Measurements from ENCODE around the gene DPF3.
A peak's percentile ranks its signal among the peaks of the same experiment; 100 is the strongest.

DPF3 gene

DNA sequence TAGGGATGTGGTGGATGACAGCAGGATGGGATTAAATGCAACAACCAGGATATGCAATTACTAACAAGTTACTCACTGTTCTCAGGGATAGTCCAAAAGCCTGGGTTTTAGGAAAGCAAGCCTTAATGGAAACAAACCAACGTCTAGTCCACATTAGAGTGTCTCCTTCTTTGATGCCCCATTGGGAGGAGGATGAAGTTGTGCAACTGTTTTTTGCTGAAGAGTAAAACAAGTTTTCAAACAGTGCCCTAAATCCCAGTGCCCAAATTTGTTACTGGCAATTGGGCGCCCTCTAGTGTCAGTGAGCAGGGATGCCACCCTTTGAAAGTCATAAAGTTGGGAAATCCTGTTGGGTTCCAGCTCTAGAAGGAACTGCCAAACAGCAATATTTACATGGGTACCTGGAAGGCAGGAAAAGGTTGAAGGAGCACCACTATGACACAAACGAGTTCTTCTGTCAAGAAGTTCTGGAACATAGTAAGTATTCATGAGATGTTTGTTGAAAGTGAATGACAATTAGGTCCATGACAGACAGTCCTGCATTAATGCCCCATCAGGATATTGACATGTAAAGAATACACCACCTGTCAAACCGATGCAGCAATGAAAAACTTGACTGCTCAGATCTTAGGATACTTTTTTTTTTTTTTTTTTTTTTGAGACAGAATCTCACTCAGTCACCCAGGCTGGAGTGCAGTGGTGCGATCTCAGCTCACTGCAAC is 11.1 kb upstream of the DPF3 start:
- DNase-seq (ENCODE audit: low spot score), result peak; percentile 60

DNA sequence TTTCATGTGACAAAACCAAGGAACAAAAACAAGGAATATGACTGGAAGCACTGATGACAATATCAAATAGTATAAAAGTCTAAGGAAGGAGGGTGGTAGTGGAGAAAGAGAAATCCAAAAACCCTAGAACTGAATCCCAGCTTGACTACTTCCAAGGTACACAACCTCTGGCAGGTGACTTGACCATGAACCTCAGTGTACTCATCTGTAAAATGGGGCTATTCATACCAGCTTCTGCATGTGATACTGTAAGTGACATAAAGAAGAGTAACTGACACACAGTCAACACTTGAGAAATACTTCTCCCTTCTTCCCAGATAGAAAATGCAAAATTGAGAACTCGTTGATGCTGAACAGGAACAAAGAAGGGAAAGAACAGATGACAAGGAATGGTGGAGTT is 10.3 kb upstream of the DPF3 start:
- no peak for DNase-seq (ENCODE audit: low spot score)

- DNase-seq (ENCODE audit: low spot score), result no peak
These were observed 9.8 kb upstream of the DPF3 start for GRCh38 chr14:72903716-72904115.

DNA sequence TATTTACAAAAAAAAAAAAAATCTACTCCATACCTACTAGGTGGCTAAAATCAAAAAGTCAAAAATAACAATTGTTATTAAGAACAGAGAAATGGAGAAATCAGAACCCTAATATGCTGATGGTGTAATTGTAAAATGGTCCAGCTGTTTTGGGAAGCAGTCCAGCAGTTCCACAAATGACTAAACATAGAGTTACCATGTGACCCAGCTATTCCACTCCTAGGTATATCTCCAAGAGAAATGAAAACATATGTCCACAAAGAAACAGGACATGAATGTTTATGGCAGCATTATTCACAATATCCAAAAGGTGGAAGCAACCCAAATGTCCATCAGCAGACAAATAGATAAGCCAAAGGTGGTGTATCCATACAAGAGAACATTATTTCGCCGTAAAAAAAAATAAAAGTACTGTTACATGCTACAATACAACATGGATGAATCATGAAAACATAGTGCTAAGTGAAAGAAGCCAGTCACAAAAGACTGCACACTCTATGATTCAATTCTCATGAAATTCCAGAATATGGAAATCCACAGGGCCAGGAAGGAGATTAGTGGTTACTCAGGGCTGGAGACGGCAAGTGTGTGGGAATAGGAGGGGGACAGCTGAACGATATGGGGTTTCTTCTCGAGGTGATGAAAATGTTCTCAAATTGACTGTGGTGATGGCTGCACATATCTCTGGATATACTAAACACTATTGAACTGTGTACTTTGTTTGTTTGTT is 9.1 kb upstream of the DPF3 start:
- no peak for DNase-seq (ENCODE audit: low spot score)

DNA sequence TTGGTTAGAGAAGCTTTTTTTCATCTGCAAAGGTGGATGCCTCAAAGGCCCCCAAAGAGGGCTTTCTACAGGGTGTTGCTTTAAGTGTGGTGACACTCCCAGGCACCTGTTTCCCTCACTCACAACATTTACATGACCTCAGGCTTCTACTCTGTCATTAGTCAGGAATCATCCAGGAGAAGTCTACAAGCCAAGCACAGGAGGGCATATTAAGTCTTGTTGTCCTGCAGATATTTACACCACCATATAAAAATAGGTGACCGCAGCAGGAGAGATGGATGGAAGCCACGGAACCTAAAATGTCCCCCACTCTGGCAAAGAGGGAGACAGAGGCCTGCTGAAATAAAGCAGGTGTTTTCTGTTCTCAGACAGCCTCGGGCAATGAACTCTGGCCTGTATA is 7.5 kb upstream of the DPF3 start:
- no peak for DNase-seq (ENCODE audit: low spot score)

DNA sequence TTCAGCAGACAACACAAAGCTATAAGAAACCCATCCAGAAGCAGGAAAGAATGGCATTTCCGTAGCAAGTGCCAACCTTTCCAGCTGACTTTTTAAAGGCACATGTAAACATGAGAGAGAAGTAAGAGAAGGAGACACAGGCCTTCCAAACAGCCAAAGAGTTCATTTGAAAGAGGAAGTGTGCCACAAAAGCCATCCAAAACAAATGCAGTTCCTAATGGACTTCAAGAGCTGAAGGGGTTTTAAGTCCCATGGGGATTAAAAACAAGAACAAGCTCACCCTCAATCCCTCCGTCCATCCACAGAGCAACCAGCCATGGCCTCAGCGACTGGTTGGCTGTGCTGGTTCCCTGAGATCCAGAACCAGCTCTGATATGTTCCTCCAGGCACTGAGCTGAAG is 4.5 kb upstream of the DPF3 start:
- DNase-seq (ENCODE audit: low spot score), result no peak

- no peak for DNase-seq (ENCODE audit: low spot score)
These were observed 900 bp upstream of the DPF3 start for GRCh38 chr14:72894623-72895378.

- DNase-seq (ENCODE audit: low spot score), result no peak
These were observed 372 bp upstream of the DPF3 start for GRCh38 chr14:72894323-72894622.

DNA sequence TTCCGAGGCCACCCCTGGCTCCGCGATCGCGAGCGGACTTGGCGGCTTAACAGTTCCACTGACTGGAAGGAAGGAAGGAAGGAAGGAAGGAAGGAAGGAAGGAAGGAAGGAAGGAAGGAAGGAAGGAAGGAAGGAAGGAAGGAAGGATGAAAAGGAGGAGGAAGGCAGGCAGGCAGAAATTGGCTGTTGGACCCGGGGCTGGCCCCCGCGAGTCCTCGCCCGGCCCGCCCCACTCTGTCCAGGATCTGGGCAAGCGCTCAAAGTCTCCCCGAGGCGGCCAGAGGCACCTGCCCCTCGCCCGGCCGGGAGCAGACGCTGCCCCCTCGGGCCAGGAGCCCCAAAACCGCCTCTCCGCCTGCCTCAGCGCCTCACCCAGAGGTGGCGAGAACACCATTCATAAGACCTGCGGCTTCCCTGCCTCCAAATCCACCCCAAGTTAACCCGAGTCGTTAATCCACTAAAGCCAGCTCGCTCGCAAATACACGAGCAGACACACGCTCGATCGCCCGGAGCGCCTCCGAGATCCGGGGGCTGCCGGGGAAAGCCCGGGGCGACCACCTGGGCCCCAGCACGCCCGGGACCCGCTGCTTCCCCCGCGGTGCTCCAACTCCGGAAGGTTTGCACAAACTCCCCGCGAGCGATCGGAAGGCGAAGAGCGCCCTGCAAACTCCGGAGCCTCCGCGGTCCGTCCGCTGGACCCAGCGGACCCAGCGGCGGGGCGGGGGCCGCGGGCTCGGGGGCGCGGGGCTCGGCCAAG is 844 bp downstream of the DPF3 start:
- peak; percentile 59 for DNase-seq (ENCODE audit: low spot score)

DNA sequence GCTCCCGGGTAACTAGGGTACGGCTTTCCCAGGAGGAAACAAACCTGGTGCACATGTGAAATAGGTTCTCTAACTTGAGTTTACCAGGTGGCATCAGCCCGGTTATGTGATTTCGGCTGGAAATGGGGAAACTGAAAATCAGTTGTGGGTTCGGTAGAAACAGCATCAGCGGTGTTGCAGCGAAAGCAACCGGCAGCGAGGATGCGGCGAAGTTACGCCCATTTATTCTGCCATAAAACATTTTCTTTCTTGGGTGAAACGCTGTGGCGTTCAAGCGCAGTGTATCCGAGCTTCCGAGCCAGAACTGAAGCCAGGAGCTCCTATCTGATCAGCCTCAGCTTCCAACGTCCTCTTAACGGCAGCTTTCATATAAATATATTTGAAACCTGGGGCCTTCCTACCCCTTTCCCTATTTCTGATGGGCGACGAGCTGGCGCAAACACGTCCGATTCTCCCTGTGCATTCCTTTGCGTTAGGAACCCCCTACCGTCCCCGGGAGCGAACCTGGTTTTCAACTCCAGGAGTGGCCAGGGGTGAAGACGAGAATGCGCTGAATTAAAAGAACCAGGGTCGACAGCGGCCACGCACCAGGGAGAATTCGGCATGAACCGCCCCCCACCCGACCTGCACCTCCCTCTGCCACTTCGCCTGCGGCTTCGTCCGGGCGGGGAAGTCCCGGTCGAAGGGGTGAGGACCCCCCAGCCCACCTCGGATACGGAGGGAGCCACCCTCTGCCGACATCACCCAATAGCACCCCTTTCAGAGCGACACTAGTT is 1.6 kb downstream of the DPF3 start:
- no peak for DNase-seq (ENCODE audit: low spot score)

GRCh38 chr14:72891666-72892102 is 2.2 kb downstream of the DPF3 start:
- no peak for DNase-seq (ENCODE audit: low spot score)

DNA sequence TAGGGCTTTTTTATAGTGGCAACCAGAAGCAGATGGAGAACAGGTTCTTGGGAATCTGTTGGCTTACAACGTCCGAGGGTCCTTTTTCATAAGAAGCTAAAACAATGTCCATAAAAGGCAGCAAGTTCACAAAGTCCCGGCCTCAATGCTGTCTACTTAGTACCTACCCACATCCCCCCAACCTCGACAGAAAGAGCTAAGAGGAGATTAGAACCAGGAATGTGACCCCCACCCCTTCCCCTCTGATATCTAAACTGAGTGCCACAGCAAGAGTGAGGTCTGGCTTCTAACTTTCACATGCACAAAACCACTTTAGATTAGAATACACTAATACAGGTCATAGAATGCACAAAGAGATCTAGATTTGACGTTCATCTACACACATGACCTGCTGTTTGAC is 4.5 kb downstream of the DPF3 start:
- no peak for DNase-seq (ENCODE audit: low spot score)

- no peak for DNase-seq (ENCODE audit: low spot score)
These were observed 5.2 kb downstream of the DPF3 start for GRCh38 chr14:72888636-72889201.

- DNase-seq (ENCODE audit: low spot score), result no peak
These were observed 5.7 kb downstream of the DPF3 start for GRCh38 chr14:72888192-72888591.

DNA sequence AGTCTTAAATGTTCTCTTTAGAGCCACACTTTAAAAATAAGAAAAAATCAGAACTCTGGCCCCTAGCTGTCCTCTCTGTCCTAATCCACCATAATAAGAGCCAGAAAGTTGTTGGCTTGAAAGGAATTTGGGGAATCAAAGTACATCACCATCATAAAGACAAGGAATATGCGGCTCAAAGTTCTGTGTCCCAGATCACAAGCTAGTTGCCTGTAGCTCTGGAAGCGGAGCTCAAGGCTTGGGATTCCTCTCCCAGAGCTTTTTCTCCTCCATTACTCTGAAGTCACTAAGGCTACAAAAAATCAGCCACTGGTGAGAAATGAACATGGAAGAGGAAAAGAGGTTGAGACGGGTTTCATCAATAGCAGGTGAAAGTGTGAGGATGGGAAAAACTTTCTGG is 6.4 kb downstream of the DPF3 start:
- no peak for DNase-seq (ENCODE audit: low spot score)

DNA sequence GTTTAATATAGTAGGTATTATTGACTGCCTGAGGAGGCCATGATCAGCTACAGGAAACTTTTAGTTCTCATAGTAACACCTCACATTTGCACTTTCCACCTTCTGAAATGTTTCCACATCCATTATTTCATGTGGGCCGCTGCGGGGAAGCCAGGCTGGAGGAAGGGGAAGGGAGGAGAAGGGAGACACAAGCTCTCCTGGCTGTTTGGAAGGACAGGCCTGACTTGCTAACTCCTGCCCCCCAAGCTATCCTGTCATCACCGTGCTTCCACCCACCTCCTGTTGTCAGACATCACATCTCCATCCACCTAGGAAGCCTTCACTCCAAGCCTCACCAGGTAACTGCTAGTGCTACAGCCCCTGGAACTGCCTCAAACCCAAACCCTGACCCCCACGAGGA is 9.5 kb downstream of the DPF3 start:
- no peak for DNase-seq (ENCODE audit: low spot score)

- no peak for DNase-seq (ENCODE audit: low spot score)
These were observed 9.9 kb downstream of the DPF3 start for GRCh38 chr14:72883961-72884360.

GRCh38 chr14:72883109-72883508 is 10.8 kb downstream of the DPF3 start:
- no peak for DNase-seq (ENCODE audit: low spot score)

GRCh38 chr14:72882463-72882862 is 11.4 kb downstream of the DPF3 start:
- DNase-seq (ENCODE audit: low spot score), result no peak

DNA sequence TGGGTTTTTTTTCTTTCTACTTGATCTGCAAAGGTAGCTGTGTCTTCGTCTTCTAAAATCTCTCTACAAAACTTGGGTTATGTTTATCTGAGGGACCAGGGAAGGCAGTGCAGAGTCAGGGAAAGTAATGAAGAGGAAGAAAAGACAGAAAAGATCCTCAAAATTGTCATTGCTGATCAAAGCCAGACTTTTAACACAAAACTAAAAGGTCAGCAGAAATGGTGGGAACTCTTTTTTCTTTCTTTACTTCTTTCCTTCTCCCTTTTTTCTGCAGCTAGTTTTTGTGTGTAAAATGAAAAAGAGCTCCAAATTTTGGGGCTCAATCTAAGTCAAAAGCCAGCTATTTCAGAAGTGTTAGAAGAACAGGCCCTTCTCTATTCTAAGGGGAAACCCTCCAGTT is 11.9 kb downstream of the DPF3 start:
- DNase-seq (ENCODE audit: low spot score), result no peak

DNA sequence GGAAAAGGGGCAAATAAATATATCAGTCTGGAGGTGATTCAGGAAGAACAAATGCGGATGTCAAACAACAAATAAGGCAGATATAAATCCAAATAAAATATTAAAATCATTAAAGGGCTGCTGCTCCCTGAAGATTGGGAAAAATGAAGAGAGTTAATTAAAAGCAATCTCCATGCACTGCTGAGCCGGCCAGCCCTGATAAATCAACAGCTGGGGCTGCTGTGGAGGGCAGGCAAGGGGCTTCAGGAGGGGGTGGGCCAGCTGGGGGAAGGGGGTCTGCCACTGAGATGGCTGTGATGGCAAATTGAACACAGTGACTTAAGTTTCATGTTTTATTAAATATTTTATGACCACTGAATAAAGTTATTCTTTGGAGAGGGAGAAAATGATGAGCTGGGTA is 12.4 kb downstream of the DPF3 start:
- no peak for DNase-seq (ENCODE audit: low spot score)
